Progenitor cell of endocrine pancreas (in vitro differentiated cells): ENCODE data around the gene EXOC6B. TPM values are rescaled to one million over a fixed set of nuclear protein-coding genes. Genes with fewer than 3 reads are reported as not detected.

ENCODE experiments used
- DNase-seq: peaks from one replicate; pipeline ENCODE4 v3.0.0; 2021; ENCODE audit warnings: low spot score; ENCODE audit not compliant: unreplicated experiment
- H3K27ac Mint-ChIP-seq: 2 replicates; pipeline ENCODE4 v1.8.0; 2021; ENCODE audit warnings: mild to moderate bottlenecking, moderate library complexity, mixed read lengths
- H3K27me3 Mint-ChIP-seq: 2 replicates; pipeline ENCODE4 v1.8.0; 2021; ENCODE audit warnings: mixed read lengths
- H3K36me3 Mint-ChIP-seq: 2 replicates; pipeline ENCODE4 v1.8.0; 2022; ENCODE audit warnings: mixed read lengths; ENCODE audit not compliant: insufficient read depth
- H3K4me1 Mint-ChIP-seq: 2 replicates; pipeline ENCODE4 v1.8.0; 2021; ENCODE audit warnings: low read depth, mixed read lengths
- H3K4me3 Mint-ChIP-seq: 2 replicates; pipeline ENCODE4 v1.8.0; 2021; ENCODE audit warnings: low read depth, mild to moderate bottlenecking, moderate library complexity, mixed read lengths
- H3K9me3 Mint-ChIP-seq: 2 replicates; pipeline ENCODE4 v1.8.0; 2021; ENCODE audit warnings: low read depth, mixed read lengths
- CTCF ChIP-seq: fragments of 200-600 bp; sonication (generic); IDR thresholded peaks from one replicate; pipeline ENCODE4 v1.5.0; 2021; ENCODE audit warnings: antibody characterized with exemption, mild to moderate bottlenecking; ENCODE audit not compliant: unreplicated experiment
- total RNA-seq: library from RNA; stranded (reverse); gene quantifications from 2 replicates; pipeline ENCODE4 v1.2.1, GENCODE V29; 2021

Gene EXOC6B
- total RNA-seq, 1 donor from 2014 or later = 71.9 TPM

GRCh38 chr2:72533765-72534164, 292.1 kb downstream of the EXOC6B start:
- Mint-ChIP-seq H3K27me3 (no peaks in the 10 kb centered on the region), H3K9me3 (peaks cover 2% of the 10 kb centered on the region), H3K4me3 (no peak overlapping the region), H3K4me1 (peaks cover 6% of the 10 kb centered on the region), H3K27ac (peak overlapping the region; percentile 29), H3K36me3 (peaks cover 4% of the 10 kb centered on the region)
- DNase-seq = no peak
- TF ChIP-seq CTCF = no peak

- Mint-ChIP-seq H3K36me3 (peaks cover 4% of the 10 kb centered on the region), H3K4me3 (no peak overlapping the region), H3K9me3 (peaks cover 6% of the 10 kb centered on the region), H3K4me1 (peaks cover 23% of the 10 kb centered on the region), H3K27ac (no peak overlapping the region), H3K27me3 (no peaks in the 10 kb centered on the region)
- TF ChIP-seq CTCF = no peak
- DNase-seq = no peak
Observed at GRCh38 chr2:72527424-72527823, 298.4 kb downstream of the EXOC6B start.

GRCh38 chr2:72526623-72527022, 299.2 kb downstream of the EXOC6B start:
- peaks cover 4% of the 10 kb centered on the region for H3K36me3 Mint-ChIP-seq
- H3K27me3 Mint-ChIP-seq = no peaks in the 10 kb centered on the region
- H3K27ac Mint-ChIP-seq = no peak overlapping the region
- no peak overlapping the region for H3K4me3 Mint-ChIP-seq
- peaks cover 23% of the 10 kb centered on the region for H3K4me1 Mint-ChIP-seq
- H3K9me3 Mint-ChIP-seq = peaks cover 6% of the 10 kb centered on the region
- TF ChIP-seq CTCF = no peak
- no peak for DNase-seq

- TF ChIP-seq CTCF = no peak
- Mint-ChIP-seq H3K9me3 (peaks cover 9% of the 10 kb centered on the region), H3K4me3 (no peak overlapping the region), H3K27me3 (no peaks in the 10 kb centered on the region), H3K27ac (no peak overlapping the region), H3K4me1 (peaks cover 30% of the 10 kb centered on the region), H3K36me3 (peaks cover 9% of the 10 kb centered on the region)
- no peak for DNase-seq
Observed at GRCh38 chr2:72524071-72524470, 301.8 kb downstream of the EXOC6B start.

- peaks cover 31% of the 10 kb centered on the region for H3K4me1 Mint-ChIP-seq
- no peak for TF ChIP-seq CTCF
- no peak for DNase-seq
- peaks cover 6% of the 10 kb centered on the region for H3K36me3 Mint-ChIP-seq
- peaks cover under 1% of the 10 kb centered on the region for H3K9me3 Mint-ChIP-seq
- H3K27me3 Mint-ChIP-seq = no peaks in the 10 kb centered on the region
- no peak overlapping the region for H3K4me3 Mint-ChIP-seq
- H3K27ac Mint-ChIP-seq = peak overlapping the region; percentile 46
Observed at GRCh38 chr2:72515696-72516095, 310.1 kb downstream of the EXOC6B start.
